K562 (cell line): ENCODE measurements around the gene C10orf53. TPM values are rescaled to one million over a fixed set of nuclear protein-coding genes. Genes with fewer than 3 reads are reported as not detected.

Experiments
- ATAC-seq: fragments of 200-7000 bp; cut with Tn5 transposase; 3 replicates; pipeline ENCODE4 v1.9.1; 2020; ENCODE audit warnings: moderate library complexity
- BruUV-seq: library from RNA; stranded (reverse); fragments of 400-500 nt; replicated peaks from 2 replicates; lab custom pipeline; 2021; lab: Mats Ljungman, UMichigan
- CTCF ChIA-PET: fragments of 300-600 bp; formaldehyde crosslinking; extraction: SDS; loops from one replicate; lab custom pipeline; 2021; ENCODE audit warnings: low intra/inter-chr PET ratio; lab: Yijun Ruan, JAX
- POLR2A ChIA-PET: fragments of 300-600, 350-650 bp; sonication (Branson Sonifier 250); formaldehyde crosslinking; extraction: SDS; loops from one replicate; lab custom pipeline; 2021; ENCODE audit warnings: antibody characterized with exemption, inconsistent platforms; lab: Yijun Ruan, JAX
- DNase-seq, 4 experiments: peaks; one replicate each; pipeline versions ENCODE4 v3.0.0 to v3.0.0-alpha.2; 2011 to 2018; ENCODE audit warnings: low spot score in 3 of 4, mixed read lengths in 3 of 4; ENCODE audit errors: extremely low read depth in 1 of 4
- FAIRE-seq: peaks from 2 replicates; lab custom pipeline; 2011; peaks lifted over from hg19 to GRCh38; lab: Jason Lieb, UNC
- H2AFZ ChIP-seq: 2 replicates; pipeline ENCODE4 v1.6.0; 2011; ENCODE audit warnings: low read depth, low read length, control low read depth, inconsistent platforms
- H3K27ac ChIP-seq: fragments of 200-600 bp; 3 replicates; pipeline ENCODE4 v1.8.0; 2011; ENCODE audit warnings: low read depth, mild to moderate bottlenecking, control low read depth, inconsistent platforms, low read length, moderate library complexity, mixed read lengths; ENCODE audit errors: extremely low read depth
- H3K27me3 ChIP-seq, 2 experiments: fragments of 300-600 bp in 1 of 2; 2 replicates in 1 of 2; 3 replicates in 1 of 2; pipeline versions ENCODE4 v1.6.0 to v1.8.0; 2011; ENCODE audit warnings: inconsistent platforms in 2 of 2, low read length in 2 of 2, mild to moderate bottlenecking in 1 of 2, mixed read lengths in 1 of 2, moderate library complexity in 1 of 2; ENCODE audit not compliant: control insufficient read depth in 2 of 2, insufficient read depth in 2 of 2
- H3K36me3 ChIP-seq: fragments of 300-600 bp; 3 replicates; pipeline ENCODE4 v1.8.0; 2011; ENCODE audit warnings: mild to moderate bottlenecking, low read length, inconsistent platforms; ENCODE audit not compliant: control insufficient read depth, insufficient read depth
- H3K4me1 ChIP-seq, 2 experiments: fragments of 200-600 bp in 1 of 2; replicated peaks in 1 of 2; 2 replicates in 1 of 2; 3 replicates in 1 of 2; pipeline versions ENCODE4 v1.5.1 to v1.8.0; 2011; ENCODE audit warnings: inconsistent platforms in 2 of 2, low read length in 2 of 2, mild to moderate bottlenecking in 1 of 2, mixed read lengths in 1 of 2, moderate library complexity in 1 of 2; ENCODE audit not compliant: control insufficient read depth in 2 of 2, insufficient read depth in 2 of 2
- H3K4me2 ChIP-seq: 2 replicates; pipeline ENCODE4 v1.6.1; 2011; ENCODE audit warnings: low read length, control low read depth, inconsistent platforms, mixed read lengths; ENCODE audit not compliant: insufficient read depth
- H3K4me3 ChIP-seq: fragments of 200-600 bp; sonication (generic), shearing (Covaris generic); 2 replicates; pipeline ENCODE4 v1.5.1; 2016; ENCODE audit warnings: control low read depth, inconsistent platforms
- H3K79me2 ChIP-seq: fragments of 200-600 bp; 3 replicates; pipeline ENCODE4 v1.8.0; 2011; ENCODE audit warnings: low read length, inconsistent platforms; ENCODE audit not compliant: control insufficient read depth, insufficient read depth
- H3K9ac ChIP-seq, 2 experiments: 2 replicates each; pipeline versions ENCODE4 v1.6.0 to v1.6.1; 2011; ENCODE audit warnings: low read depth in 2 of 2, low read length in 2 of 2, control low read depth in 1 of 2, inconsistent platforms in 1 of 2, mild to moderate bottlenecking in 1 of 2, mixed read lengths in 1 of 2; ENCODE audit not compliant: insufficient read depth in 1 of 2
- H3K9me1 ChIP-seq: one replicate; pipeline ENCODE4 v1.6.0; 2011; ENCODE audit warnings: inconsistent platforms, mild to moderate bottlenecking, low read length, moderate library complexity; ENCODE audit not compliant: control insufficient read depth, insufficient read depth
- H3K9me3 ChIP-seq: replicated peaks from 2 replicates; pipeline ENCODE4 v1.5.1; 2011; ENCODE audit warnings: low read depth, low read length, inconsistent platforms; ENCODE audit not compliant: control insufficient read depth, insufficient read depth
- H4K20me1 ChIP-seq: replicated peaks from 2 replicates; pipeline ENCODE4 v1.6.1; 2011; ENCODE audit warnings: low read length, inconsistent platforms, mixed read lengths; ENCODE audit not compliant: control insufficient read depth, insufficient read depth
- CTCF ChIP-seq, 3 experiments: IDR thresholded peaks in 2 of 3; conservative IDR thresholded peaks in 1 of 3; 2 replicates each; pipeline ENCODE4 v1.5.1; 2011 to 2012; ENCODE audit warnings: low read length in 3 of 3, mild to moderate bottlenecking in 3 of 3, control low read depth in 2 of 3, improper control_type of control experiment in 1 of 3, inconsistent platforms in 1 of 3, low read depth in 1 of 3, mixed read lengths in 1 of 3, moderate library complexity in 1 of 3; ENCODE audit not compliant: insufficient read depth in 2 of 3
- ESRRA ChIP-seq: fragments of 450-650 bp; IDR thresholded peaks from 2 replicates; pipeline ENCODE4 v1.6.1; 2014; ENCODE audit warnings: low read depth, mild to moderate bottlenecking, moderate library complexity, borderline replicate concordance
- RBBP5 ChIP-seq: fragments of 200-600 bp; sonication (generic); IDR thresholded peaks from 2 replicates; pipeline ENCODE4 v1.6.1; 2012; ENCODE audit warnings: borderline replicate concordance, mild to moderate bottlenecking, low read length, control low read depth, inconsistent platforms; ENCODE audit not compliant: insufficient read depth, poor library complexity, severe bottlenecking
- SNRNP70 ChIP-seq: fragments of 200-400 bp; formaldehyde crosslinking; optimal IDR thresholded peaks from 2 replicates; pipeline ENCODE3; 2017; ENCODE audit warnings: low read depth, low read length
- ZFP36 ChIP-seq: fragments of 150-350 bp; IDR thresholded peaks from 2 replicates; pipeline ENCODE4 v1.6.1; 2018; ENCODE audit warnings: low read length, low read depth; ENCODE audit not compliant: partially characterized antibody
- WGBS: fragments of 100-300 bp; shearing (Covaris generic); methylation state at CpG from one replicate; pipeline ENCODE4 v1.1.6; 2016; ENCODE audit warnings: low coverage, mixed read lengths; ENCODE audit not compliant: insufficient coverage; ENCODE audit errors: missing lambda C conversion rate; 5-methylcytosine and 5-hydroxymethylcytosine counted together
- in situ Hi-C: fragments of 300-500 bp; cut with MboI; formaldehyde crosslinking; loops from 4 replicates; pipeline ENCODE4 v1.15.0; 2018; ENCODE audit warnings: inconsistent platforms, mixed read lengths
- intact Hi-C: fragments of 100-400 bp; cut with micrococcal nuclease; formaldehyde crosslinking; loops from 2 replicates; pipeline ENCODE4 v1.14.2; 2022
- polyA plus RNA-seq, 8 experiments: library from polyadenylated mRNA; depleted of rRNA in 4 of 8; stranded (reverse) in 5 of 8; unstranded in 3 of 8; fragments of >200 nt; fragmentation: Nextera tagmentation in 2 of 8; fragmentation: Illumina TruSeq in 1 of 8; extraction: Ambion mirVana in 2 of 8; extraction: Trizol in 1 of 8; gene quantifications; 2 replicates each; pipeline versions ENCODE4 v1.2.1 to v1.2.3, GENCODE V29; 2011 to 2014; ENCODE audit warnings: inconsistent platforms in 1 of 8, missing spikeins in 1 of 8
- total RNA-seq, 7 experiments: library from RNA; depleted of rRNA in 6 of 7; stranded (reverse); fragments of >200 nt in 6 of 7; fragmentation: Illumina TruSeq in 2 of 7; extraction: Trizol in 2 of 7; gene quantifications; 2 replicates each; pipeline versions ENCODE4 v1.2.1 to v1.2.3, GENCODE V29; 2011 to 2021; ENCODE audit warnings: low replicate concordance in 1 of 7

C10orf53 gene
- total and polyA plus RNA-seq, 9 of the 15 experiments (the other 6 are each of a cell fraction or from before 2014, with no cell fraction given) = not detected

GRCh38 chr10:49744924-49745605 lies 65.6 kb downstream of the C10orf53 start:
- in situ Hi-C loops = no loop called here
- H3K4me3 ChIP-seq = no peak overlapping the region

More at GRCh38 chr10:49744924-49745605, 65.6 kb downstream of the C10orf53 start:
- peak; percentile 40 for FAIRE-seq
- intact Hi-C loops = loop anchor here (5.0 kb wide), 1 partner anchor 153 kb away; no protein-coding TSS in a partner anchor
- WGBS = 3% methylated on average over 12 of the region's 13 CpGs
- TF ChIP-seq RBBP5 (no peak), ESRRA (no peak), SNRNP70 (no peak), CTCF (IDR thresholded peaks at IDR 0.05 in 2 of 3, conservative IDR thresholded peaks at IDR 0.05 in 1 of 3; ENCODE audit: insufficient read depth in 2 of 3, low read depth in 1 of 3, low read length in 3 of 3) (peak; percentile 34 to 79 (median 45); a peak in 5 of 6 replicates), ZFP36 (peak; percentile 79)
- Histone ChIP-seq H3K79me2 (no peaks in the 10 kb centered on the region), H3K27ac (no peak overlapping the region), H3K36me3 (no peaks in the 10 kb centered on the region), H2AFZ (no peak overlapping the region), H3K9me1 (no peaks in the 10 kb centered on the region), H3K9ac (no peak overlapping the region), H3K4me2 (no peak overlapping the region), H3K4me1 (peaks cover 0 to 5% of the 10 kb centered on the region in 2 experiments; a peak in 1 of 5 replicates), H4K20me1 (peaks cover 10% of the 10 kb centered on the region; the same call in 1 of the 2 replicates), H3K27me3 (peaks cover 5 to 46% of the 10 kb centered on the region in 2 experiments; a peak in 4 of 5 replicates), H3K9me3 (no peaks in the 10 kb centered on the region)
- POLR2A ChIA-PET = interaction anchor here (1.4 kb wide), 1 partner anchor 13 kb away, joined by 4 read pairs; no protein-coding TSS in a partner anchor
- no TSS peak for BruUV-seq
- ATAC-seq = peak; percentile 71
- CTCF ChIA-PET = no interaction called here
- peak in 1 of 4 experiments; percentile 23 for DNase-seq
